PFSK-1 (cell line): ENCODE results near the gene FOXO3.

ENCODE experiments used
- FOXP2 ChIP-seq: optimal IDR thresholded peaks from 2 replicates; pipeline ENCODE3; 2011; ENCODE audit warnings: borderline replicate concordance, control low read depth, inconsistent platforms; ENCODE audit not compliant: insufficient read depth; ENCODE audit errors: extremely low read length, extremely low read depth
- POLR2AphosphoS5 ChIP-seq: IDR thresholded peaks from 2 replicates; pipeline ENCODE4 v1.6.1; 2012; ENCODE audit warnings: low read depth, mild to moderate bottlenecking, control low read depth, low read length, moderate library complexity
- REST ChIP-seq, 2 experiments: IDR thresholded peaks; 2 replicates each; pipeline versions ENCODE4 v1.6.1 to v1.8.0; 2011 to 2012; ENCODE audit warnings: low read depth in 2 of 2, low read length in 2 of 2, control low read depth in 1 of 2, inconsistent platforms in 1 of 2, mild to moderate bottlenecking in 1 of 2, moderate library complexity in 1 of 2; ENCODE audit not compliant: insufficient read depth in 1 of 2
- SIN3A ChIP-seq: IDR thresholded peaks from 2 replicates; pipeline ENCODE4 v1.6.1; 2012; ENCODE audit warnings: mild to moderate bottlenecking, low read length, moderate library complexity, borderline replicate concordance; ENCODE audit not compliant: insufficient read depth
- TAF1 ChIP-seq: IDR thresholded peaks from 2 replicates; pipeline ENCODE4 v1.6.1; 2012; ENCODE audit warnings: low read length, control low read depth, borderline replicate concordance; ENCODE audit not compliant: insufficient read depth

Gene FOXO3

GRCh38 chr6:108633436-108633835 is 72.7 kb downstream of the FOXO3 start:
- TF ChIP-seq FOXP2, result no peak

- no peak for TF ChIP-seq POLR2AphosphoS5
- no peak for TF ChIP-seq FOXP2
- no peak for TF ChIP-seq REST (IDR thresholded peaks at IDR 0.05; ENCODE audit: insufficient read depth in 1 of 2, low read depth in 2 of 2, low read length in 2 of 2)
- TF ChIP-seq TAF1, result no peak
- no peak for TF ChIP-seq SIN3A
These were observed 74.9 kb downstream of the FOXO3 start for GRCh38 chr6:108635505-108636226.

GRCh38 chr6:108637963-108638362 is 77.2 kb downstream of the FOXO3 start:
- TF ChIP-seq TAF1 (no peak), POLR2AphosphoS5 (no peak), SIN3A (no peak), FOXP2 (no peak), REST (IDR thresholded peaks at IDR 0.05; ENCODE audit: insufficient read depth in 1 of 2, low read depth in 2 of 2, low read length in 2 of 2) (no peak)

GRCh38 chr6:108638993-108639392 is 78.3 kb downstream of the FOXO3 start:
- TF ChIP-seq SIN3A, result no peak
- no peak for TF ChIP-seq FOXP2
- TF ChIP-seq POLR2AphosphoS5, result no peak
- no peak for TF ChIP-seq REST (IDR thresholded peaks at IDR 0.05; ENCODE audit: insufficient read depth in 1 of 2, low read depth in 2 of 2, low read length in 2 of 2)

GRCh38 chr6:108640104-108640503 is 79.4 kb downstream of the FOXO3 start:
- TF ChIP-seq POLR2AphosphoS5 (no peak), TAF1 (no peak), SIN3A (no peak), FOXP2 (no peak)

GRCh38 chr6:108643184-108643583 is 82.5 kb downstream of the FOXO3 start:
- TF ChIP-seq REST (IDR thresholded peaks at IDR 0.05; ENCODE audit: insufficient read depth in 1 of 2, low read depth in 2 of 2, low read length in 2 of 2), result no peak
- no peak for TF ChIP-seq TAF1
- TF ChIP-seq POLR2AphosphoS5, result no peak
- TF ChIP-seq FOXP2, result no peak
- TF ChIP-seq SIN3A, result no peak
